Neural cell (in vitro differentiated cells): Measurements from ENCODE around the gene ATP11A. TPM values are rescaled to one million over a fixed set of nuclear protein-coding genes. Genes with fewer than 3 reads are reported as not detected.

Experiments
- H2AFZ ChIP-seq: fragments of 200-600, 300-800 bp; sonication (generic), shearing (Covaris generic); 2 replicates; pipeline ENCODE4 v1.6.0; 2014; ENCODE audit warnings: low read depth, mild to moderate bottlenecking, antibody characterized with exemption, low read length, moderate library complexity
- H3F3A ChIP-seq: fragments of 200-600 bp; shearing (Covaris generic); 2 replicates; pipeline ENCODE4 v1.6.1; 2016; ENCODE audit warnings: mild to moderate bottlenecking, moderate library complexity, mixed read lengths, antibody characterized with exemption, low read length; ENCODE audit not compliant: insufficient read depth, poor library complexity, severe bottlenecking
- H3K27ac ChIP-seq: fragments of 200-600, 300-800 bp; sonication (generic), shearing (Covaris generic); 2 replicates; pipeline ENCODE4 v1.5.1; 2014; ENCODE audit warnings: mild to moderate bottlenecking, low read length, moderate library complexity
- H3K27me3 ChIP-seq: fragments of 300-800, 200-600 bp; sonication (generic), shearing (Covaris generic); 2 replicates; pipeline ENCODE4 v1.6.0; 2014; ENCODE audit warnings: mild to moderate bottlenecking, low read depth, low read length, moderate library complexity; ENCODE audit not compliant: insufficient read depth
- H3K36me3 ChIP-seq: fragments of 300-800, 200-600 bp; sonication (generic), shearing (Covaris generic); 2 replicates; pipeline ENCODE4 v1.5.1; 2014; ENCODE audit warnings: mild to moderate bottlenecking, antibody characterized with exemption, low read length, moderate library complexity; ENCODE audit not compliant: insufficient read depth
- H3K4me2 ChIP-seq: fragments of 300-800, 200-600 bp; sonication (generic), shearing (Covaris generic); 2 replicates; pipeline ENCODE4 v1.6.0; 2014; ENCODE audit warnings: mild to moderate bottlenecking, low read length
- H3K4me3 ChIP-seq: fragments of 300-800, 200-600 bp; sonication (generic), shearing (Covaris generic); 2 replicates; pipeline ENCODE4 v1.5.1; 2014; ENCODE audit warnings: mild to moderate bottlenecking, low read length, moderate library complexity
- H3K79me2 ChIP-seq: fragments of 200-600 bp; shearing (Covaris generic); replicated peaks from 2 replicates; pipeline ENCODE4 v1.6.0; 2014; ENCODE audit warnings: mild to moderate bottlenecking, low read length, moderate library complexity; ENCODE audit not compliant: insufficient read depth
- H3K9ac ChIP-seq: fragments of 300-800, 200-600 bp; sonication (generic), shearing (Covaris generic); 2 replicates; pipeline ENCODE4 v1.6.1; 2016; ENCODE audit warnings: mild to moderate bottlenecking, low read length, mixed read lengths
- H3K9me2 ChIP-seq: fragments of 200-600 bp; shearing (Covaris generic); 2 replicates; pipeline ENCODE4 v1.6.1; 2016; ENCODE audit warnings: mild to moderate bottlenecking, low read length, mixed read lengths; ENCODE audit not compliant: insufficient read depth
- H3K9me3 ChIP-seq: fragments of 200-600, 300-800 bp; sonication (generic), shearing (Covaris generic); 2 replicates; pipeline ENCODE4 v1.6.1; 2016; ENCODE audit warnings: mild to moderate bottlenecking, mixed run types, low read length, moderate library complexity, mixed read lengths
- H4K20me1 ChIP-seq: fragments of 200-600 bp; shearing (Covaris generic); 2 replicates; pipeline ENCODE4 v1.6.1; 2016; ENCODE audit warnings: mild to moderate bottlenecking, mixed run types; ENCODE audit not compliant: insufficient read depth
- CTCF ChIP-seq: fragments of 450-650 bp; IDR thresholded peaks from 2 replicates; pipeline ENCODE4 v1.5.1; 2014; ENCODE audit warnings: antibody characterized with exemption, mild to moderate bottlenecking, moderate library complexity; ENCODE audit not compliant: poor library complexity, severe bottlenecking
- EP300 ChIP-seq: fragments of 450-650 bp; conservative IDR thresholded peaks from 2 replicates; pipeline ENCODE4 v1.6.1; 2014; ENCODE audit warnings: antibody characterized with exemption, mild to moderate bottlenecking, moderate library complexity; ENCODE audit not compliant: poor library complexity, severe bottlenecking
- EZH2 ChIP-seq: fragments of 200-600, 300-800 bp; shearing (Covaris generic), sonication (generic); IDR thresholded peaks from 2 replicates; pipeline ENCODE4 v1.6.1; 2014; ENCODE audit warnings: antibody characterized with exemption, low read length, borderline replicate concordance, mild to moderate bottlenecking; ENCODE audit not compliant: insufficient read depth, poor library complexity, severe bottlenecking
- MXI1 ChIP-seq: fragments of 450-650 bp; conservative IDR thresholded peaks from 2 replicates; pipeline ENCODE4 v1.6.1; 2014; ENCODE audit warnings: antibody characterized with exemption, mild to moderate bottlenecking; ENCODE audit not compliant: poor library complexity, severe bottlenecking
- POLR2AphosphoS5 ChIP-seq: IDR thresholded peaks from 2 replicates; pipeline ENCODE4 v1.6.1; 2012
- RAD21 ChIP-seq: fragments of 450-650 bp; conservative IDR thresholded peaks from 2 replicates; pipeline ENCODE4 v1.6.1; 2014; ENCODE audit warnings: antibody characterized with exemption, mild to moderate bottlenecking, moderate library complexity
- REST ChIP-seq: IDR thresholded peaks from 2 replicates; pipeline ENCODE4 v1.6.1; 2012; ENCODE audit warnings: borderline replicate concordance
- SMC3 ChIP-seq: fragments of 450-650 bp; conservative IDR thresholded peaks from 2 replicates; pipeline ENCODE4 v1.6.1; 2014; ENCODE audit warnings: antibody characterized with exemption, mild to moderate bottlenecking, moderate library complexity; ENCODE audit not compliant: poor library complexity
- TAF1 ChIP-seq: IDR thresholded peaks from 2 replicates; pipeline ENCODE4 v1.6.1; 2012; ENCODE audit warnings: low read depth
- polyA plus RNA-seq: library from polyadenylated mRNA; depleted of rRNA; stranded (reverse); fragments of >200 nt; gene quantifications from 2 replicates; pipeline ENCODE4 v1.2.3, GENCODE V29; 2014

ATP11A gene
- polyA plus RNA-seq, 1 donor from 2014 or later, result 3.0 TPM

- H3K4me2 ChIP-seq, result no peak overlapping the region
- no peaks in the 10 kb centered on the region for H4K20me1 ChIP-seq
- H3K9me2 ChIP-seq, result no peaks in the 10 kb centered on the region
- TF ChIP-seq TAF1 (no peak), MXI1 (no peak), SMC3 (no peak), CTCF (no peak), POLR2AphosphoS5 (no peak), RAD21 (no peak), EZH2 (no peak), EP300 (no peak), REST (no peak)
- no peaks in the 10 kb centered on the region for H3K79me2 ChIP-seq
- H3K27ac ChIP-seq, result no peak overlapping the region
- H3K27me3 ChIP-seq, result no peaks in the 10 kb centered on the region
- no peaks in the 10 kb centered on the region for H3K9me3 ChIP-seq
- H3F3A ChIP-seq, result no peaks in the 10 kb centered on the region
- H3K9ac ChIP-seq, result no peak overlapping the region
- peaks cover 5% of the 10 kb centered on the region for H3K36me3 ChIP-seq
- H3K4me3 ChIP-seq, result no peak overlapping the region
- H2AFZ ChIP-seq, result no peak overlapping the region
Observed at GRCh38 chr13:112831196-112831595, 141.4 kb downstream of the ATP11A start.

- Histone ChIP-seq H3K4me2 (no peak overlapping the region), H3K9me3 (no peaks in the 10 kb centered on the region), H3K36me3 (peaks cover 5% of the 10 kb centered on the region), H3F3A (no peaks in the 10 kb centered on the region), H3K4me3 (no peak overlapping the region), H3K9ac (no peak overlapping the region), H3K9me2 (no peaks in the 10 kb centered on the region), H3K79me2 (no peaks in the 10 kb centered on the region), H3K27me3 (no peaks in the 10 kb centered on the region), H4K20me1 (no peaks in the 10 kb centered on the region), H3K27ac (no peak overlapping the region), H2AFZ (no peak overlapping the region)
- no peak for TF ChIP-seq RAD21
- TF ChIP-seq TAF1, result no peak
- no peak for TF ChIP-seq EP300
- TF ChIP-seq CTCF, result no peak
- TF ChIP-seq REST, result no peak
- no peak for TF ChIP-seq EZH2
- no peak for TF ChIP-seq MXI1
- TF ChIP-seq SMC3, result no peak
- TF ChIP-seq POLR2AphosphoS5, result no peak
Observed at GRCh38 chr13:112831801-112832200, 142.0 kb downstream of the ATP11A start.
